Thyroid gland (tissue), 4 donors: Measurements from ENCODE around the gene HSF2BP. TPM values are rescaled to one million over a fixed set of nuclear protein-coding genes. Genes with fewer than 3 reads are reported as not detected.
"Not testable (repeated sequence)": the region's sequence is repeated elsewhere in the genome, so short reads cannot be mapped to it uniquely, and the experiment has no call there.

Experiments used
- DNase-seq, 2 donors: peaks; one replicate each; pipeline ENCODE4 v3.0.0-alpha.2; 2019
- H3K27ac ChIP-seq, 3 donors: fragments of 200-600 bp; sonication (generic); 1 replicate in 2 of 3; 2 replicates in 1 of 3; pipeline ENCODE4 v1.5.1; 2016 to 2019; ENCODE audit warnings: mild to moderate bottlenecking in 1 of 3, moderate library complexity in 1 of 3
- H3K27me3 ChIP-seq: fragments of 200-600 bp; sonication (generic); one replicate; pipeline ENCODE4 v1.5.1; 2019
- H3K36me3 ChIP-seq, 2 donors: fragments of 200-600 bp; sonication (generic); one replicate each; pipeline ENCODE4 v1.5.1; 2016 to 2019
- H3K4me1 ChIP-seq, 2 donors: fragments of 200-600 bp; sonication (generic); one replicate each; pipeline ENCODE4 v1.5.1; 2017 to 2019
- H3K4me3 ChIP-seq, 3 donors: fragments of 200-600 bp; sonication (generic); replicated peaks in 1 of 3; 1 replicate in 2 of 3; 2 replicates in 1 of 3; pipeline ENCODE4 v1.5.1; 2016; ENCODE audit warnings: mild to moderate bottlenecking in 1 of 3
- H3K9me3 ChIP-seq: fragments of 200-600 bp; sonication (generic); one replicate; pipeline ENCODE4 v1.5.1; 2017
- POLR2A ChIP-seq, 2 donors: fragments of 450-650 bp; IDR thresholded peaks; one replicate each; pipeline ENCODE4 v1.6.1; 2017; ENCODE audit warnings: antibody characterized with exemption in 2 of 2, mild to moderate bottlenecking in 2 of 2, moderate library complexity in 1 of 2
- WGBS, 2 donors: methylation state at CpG; one replicate each; pipeline ENCODE4 v1.1.5; 2017; 5-methylcytosine and 5-hydroxymethylcytosine counted together
- intact Hi-C: fragments of 100-400 bp; cut with DNase I; formaldehyde crosslinking; loops from one replicate; pipeline ENCODE4 v1.15.1; 2023
- total RNA-seq, 4 donors: library from RNA; depleted of rRNA; stranded (reverse); fragments of >200 nt; gene quantifications; one replicate each; pipeline ENCODE4 v1.2.3, GENCODE V29; 2016
- TF ChIP-seq, protein P1 (sequence below), 6 experiments: fragments of 200-600 bp in 3 of 6; fragments of 450-650 bp in 3 of 6; sonication (generic) in 3 of 6; IDR thresholded peaks; one replicate each; pipeline ENCODE4 v1.5.1; 2016 to 2019; ENCODE audit warnings: antibody characterized with exemption in 6 of 6, mild to moderate bottlenecking in 2 of 6, inconsistent platforms in 1 of 6, moderate library complexity in 1 of 6

Gene HSF2BP
- total RNA-seq, 4 donors from 2014 or later, result 0.33 to 1.2 (median 0.84) TPM

DNA sequence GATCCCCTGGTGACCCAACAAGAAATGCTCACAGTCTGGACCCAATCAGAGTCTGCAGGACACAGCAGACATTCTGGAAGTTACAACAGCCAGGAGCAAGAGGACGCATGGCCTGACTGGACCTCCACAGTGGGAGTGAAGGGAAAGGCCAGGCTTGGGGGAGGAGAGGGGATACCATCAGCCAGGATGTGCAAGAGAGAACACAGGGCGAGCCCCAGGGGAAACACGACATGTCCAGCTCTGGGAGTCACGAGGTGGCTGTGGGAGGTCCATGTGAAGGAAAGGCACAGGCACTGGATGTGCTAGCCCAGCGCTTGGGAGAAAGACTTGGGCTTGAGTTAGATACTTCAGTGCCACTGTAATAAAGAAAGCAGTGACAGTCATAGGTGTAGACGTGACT, 87.3 kb downstream of the HSF2BP start:
- Histone ChIP-seq H3K4me1 (no peaks in the 10 kb centered on the region), H3K9me3 (no peaks in the 10 kb centered on the region), H3K4me3 (no peak overlapping the region), H3K36me3 (no peaks in the 10 kb centered on the region), H3K27me3 (no peaks in the 10 kb centered on the region), H3K27ac (no peak overlapping the region)
- intact Hi-C loops, result no loop called here
- no peak for DNase-seq
- WGBS, 2 donors, result 86 to 90% methylated on average over 6 of the region's 6 CpGs
- no peak for TF ChIP-seq POLR2A (IDR thresholded peaks at IDR 0.05)
- TF ChIP-seq, protein P1, sequence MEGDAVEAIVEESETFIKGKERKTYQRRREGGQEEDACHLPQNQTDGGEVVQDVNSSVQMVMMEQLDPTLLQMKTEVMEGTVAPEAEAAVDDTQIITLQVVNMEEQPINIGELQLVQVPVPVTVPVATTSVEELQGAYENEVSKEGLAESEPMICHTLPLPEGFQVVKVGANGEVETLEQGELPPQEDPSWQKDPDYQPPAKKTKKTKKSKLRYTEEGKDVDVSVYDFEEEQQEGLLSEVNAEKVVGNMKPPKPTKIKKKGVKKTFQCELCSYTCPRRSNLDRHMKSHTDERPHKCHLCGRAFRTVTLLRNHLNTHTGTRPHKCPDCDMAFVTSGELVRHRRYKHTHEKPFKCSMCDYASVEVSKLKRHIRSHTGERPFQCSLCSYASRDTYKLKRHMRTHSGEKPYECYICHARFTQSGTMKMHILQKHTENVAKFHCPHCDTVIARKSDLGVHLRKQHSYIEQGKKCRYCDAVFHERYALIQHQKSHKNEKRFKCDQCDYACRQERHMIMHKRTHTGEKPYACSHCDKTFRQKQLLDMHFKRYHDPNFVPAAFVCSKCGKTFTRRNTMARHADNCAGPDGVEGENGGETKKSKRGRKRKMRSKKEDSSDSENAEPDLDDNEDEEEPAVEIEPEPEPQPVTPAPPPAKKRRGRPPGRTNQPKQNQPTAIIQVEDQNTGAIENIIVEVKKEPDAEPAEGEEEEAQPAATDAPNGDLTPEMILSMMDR (IDR thresholded peaks at IDR 0.05), result no peak

DNA sequence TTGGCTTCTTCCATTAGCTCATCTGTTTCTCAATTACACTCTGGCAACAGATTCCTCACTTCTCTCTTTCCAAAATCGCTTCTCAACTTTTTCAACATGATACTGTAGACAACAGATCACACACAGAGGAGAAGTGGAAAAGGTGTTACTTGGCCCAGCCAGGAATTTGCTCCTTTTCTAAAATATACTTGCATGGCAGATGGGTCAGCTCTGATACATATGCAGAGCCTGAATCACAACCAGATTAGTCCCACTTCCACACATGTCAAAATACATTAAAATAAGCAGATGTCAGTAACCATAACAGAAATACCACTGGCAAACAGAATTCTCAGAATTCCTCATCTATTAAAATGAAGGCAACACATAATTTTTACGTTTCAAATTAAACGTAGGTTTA, 89.1 kb downstream of the HSF2BP start:
- H3K4me1 ChIP-seq, H3K36me3 ChIP-seq, DNase-seq, H3K4me3 ChIP-seq, H3K27ac ChIP-seq, intact Hi-C loops, H3K27me3 ChIP-seq, H3K9me3 ChIP-seq: not testable (repeated sequence)
- WGBS, 2 donors, result no CpG with 5 or more reads among the region's 3 CpGs

DNA sequence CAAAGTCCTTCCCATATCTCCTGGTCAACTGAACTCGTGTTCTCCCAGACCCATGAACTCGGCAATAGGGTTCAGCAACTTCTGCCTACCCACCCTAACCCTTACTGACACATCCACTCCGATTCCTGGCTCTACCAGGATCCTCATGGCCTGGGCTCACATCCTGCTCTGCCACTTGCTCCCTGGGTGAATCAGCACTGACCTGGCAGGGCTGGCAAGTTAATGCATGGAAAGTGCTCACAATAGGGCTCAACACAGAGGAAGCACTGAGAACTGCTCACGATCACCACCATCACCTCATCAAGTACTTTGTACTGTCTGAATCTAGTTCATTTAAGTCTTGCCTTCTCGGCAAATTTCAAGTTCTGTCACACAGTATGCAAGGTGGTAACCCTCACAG, 96.8 kb downstream of the HSF2BP start:
- H3K9me3 ChIP-seq, DNase-seq, H3K4me1 ChIP-seq, H3K27me3 ChIP-seq, H3K36me3 ChIP-seq, H3K27ac ChIP-seq, intact Hi-C loops, H3K4me3 ChIP-seq: not testable (repeated sequence)
- WGBS, 2 donors, result no CpG with 5 or more reads among the region's 5 CpGs

DNA sequence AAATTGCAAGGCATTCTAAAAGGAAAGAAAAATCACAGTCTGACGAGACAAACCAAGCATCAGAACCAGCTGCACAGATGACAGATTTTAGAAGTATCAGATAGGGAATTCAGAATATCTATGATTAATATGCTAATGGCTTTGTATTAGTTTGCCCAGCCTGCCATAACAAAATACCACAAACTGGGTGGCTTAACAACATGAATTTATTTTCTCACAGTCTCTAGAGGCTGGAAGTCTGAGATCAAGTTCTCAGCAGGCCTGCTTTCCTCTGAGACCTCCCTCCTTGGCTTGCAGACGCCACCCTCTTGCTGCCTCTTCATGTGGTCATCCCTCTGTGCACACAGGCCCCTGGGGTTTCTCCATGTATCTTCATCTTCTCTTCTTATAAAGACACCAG, 118.7 kb downstream of the HSF2BP start:
- H3K27ac ChIP-seq, H3K27me3 ChIP-seq, intact Hi-C loops, DNase-seq, H3K4me1 ChIP-seq, H3K9me3 ChIP-seq, H3K36me3 ChIP-seq, H3K4me3 ChIP-seq: not testable (repeated sequence)
- no CpG with 5 or more reads among the region's 2 CpGs for WGBS, 2 donors

DNA sequence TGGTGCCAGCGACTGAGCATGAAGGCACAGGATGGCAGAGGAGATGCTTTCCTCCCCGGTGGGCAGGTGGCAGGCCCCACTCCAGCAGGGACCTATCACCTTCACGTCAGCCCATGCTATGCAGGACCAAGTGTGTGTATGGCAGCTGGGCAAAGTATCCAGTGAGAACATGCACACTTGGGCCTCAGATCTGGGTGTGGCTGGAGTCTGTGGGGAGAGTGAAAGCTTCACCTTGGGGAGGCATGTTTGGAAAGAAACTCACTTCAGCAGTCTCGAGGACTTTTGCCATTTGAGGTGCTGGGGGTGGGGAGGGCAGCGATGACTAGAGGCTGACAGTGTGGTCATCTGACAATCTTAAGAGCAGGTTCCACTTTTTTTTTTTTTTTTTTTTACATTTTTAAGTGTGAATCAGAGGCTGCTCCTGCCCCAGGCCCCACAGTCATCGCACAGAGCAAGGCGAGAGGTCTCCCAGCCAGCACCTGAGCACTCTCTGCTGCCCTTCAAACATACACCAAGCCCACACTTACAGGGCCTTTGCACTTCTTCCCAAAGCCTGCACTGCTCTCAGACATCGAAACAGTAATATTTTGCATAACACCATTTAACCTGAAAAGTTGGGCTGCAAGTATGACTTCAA, 136.7 kb downstream of the HSF2BP start:
- H3K27me3 ChIP-seq, H3K9me3 ChIP-seq, intact Hi-C loops, DNase-seq, H3K36me3 ChIP-seq, H3K27ac ChIP-seq, H3K4me3 ChIP-seq, H3K4me1 ChIP-seq: not testable (repeated sequence)
- WGBS, 2 donors, result no CpG with 5 or more reads among the region's 8 CpGs

DNA sequence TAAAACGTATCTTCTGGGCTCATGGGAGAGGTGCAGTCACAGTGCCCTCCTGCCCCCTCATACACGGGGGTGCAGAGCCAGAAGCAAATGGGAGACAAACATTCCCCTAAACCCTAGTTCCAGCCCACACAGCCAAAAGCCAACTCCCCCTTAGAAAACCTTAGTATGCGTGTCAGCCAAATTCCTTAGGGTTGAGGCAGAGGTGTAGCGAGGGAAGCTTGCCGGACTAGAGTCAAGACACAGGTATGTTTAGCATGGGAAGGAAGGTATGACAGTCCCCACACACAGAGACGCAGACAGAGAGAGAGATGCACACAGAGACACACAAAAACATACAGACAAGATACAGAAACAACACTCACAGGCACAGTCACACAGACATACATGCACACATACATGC, 141.6 kb downstream of the HSF2BP start:
- H3K27ac ChIP-seq, H3K27me3 ChIP-seq, H3K36me3 ChIP-seq, H3K4me1 ChIP-seq, H3K4me3 ChIP-seq, H3K9me3 ChIP-seq, DNase-seq, intact Hi-C loops: not testable (repeated sequence)
- WGBS, 2 donors, result no CpG with 5 or more reads among the region's 6 CpGs

DNA sequence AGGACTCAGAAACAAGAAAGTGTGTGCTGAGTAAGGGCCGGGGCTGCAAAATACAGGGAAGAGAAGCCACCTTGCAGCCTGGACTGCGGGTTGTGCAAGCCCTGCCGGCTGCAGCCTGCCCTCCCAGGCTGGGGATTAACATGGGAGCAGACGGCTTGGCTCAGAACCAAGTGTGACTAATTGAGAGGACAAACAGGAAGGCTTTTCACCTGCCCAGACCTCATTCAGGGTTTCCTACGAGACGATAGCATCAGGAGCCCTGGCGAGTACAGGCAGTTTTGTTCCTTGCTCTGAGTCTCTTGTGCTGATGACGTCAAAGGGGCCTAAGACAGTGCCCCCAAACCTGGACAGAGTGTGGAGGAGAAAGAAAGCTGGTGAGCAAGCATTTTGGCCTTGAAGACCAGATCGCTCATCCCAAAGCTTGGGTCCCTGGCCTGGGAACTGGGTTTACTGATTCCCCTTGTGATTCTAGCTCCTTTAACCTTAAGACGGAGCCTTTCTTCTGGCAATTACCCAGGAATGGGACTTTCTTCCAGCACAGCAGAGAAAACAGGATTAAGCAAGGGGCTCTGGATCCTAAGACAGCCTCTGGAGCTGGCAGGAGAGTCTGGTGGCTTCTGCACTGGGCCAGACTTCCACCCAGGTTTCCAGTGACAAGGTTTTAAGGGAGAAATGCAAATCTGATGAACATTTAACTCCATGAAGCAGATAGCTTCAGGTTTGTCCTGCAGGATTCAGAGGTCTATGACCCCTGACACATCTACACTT, 142.2 kb downstream of the HSF2BP start:
- not testable (repeated sequence) for H3K36me3 ChIP-seq
- WGBS, 2 donors, result no CpG with 5 or more reads among the region's 10 CpGs

DNA sequence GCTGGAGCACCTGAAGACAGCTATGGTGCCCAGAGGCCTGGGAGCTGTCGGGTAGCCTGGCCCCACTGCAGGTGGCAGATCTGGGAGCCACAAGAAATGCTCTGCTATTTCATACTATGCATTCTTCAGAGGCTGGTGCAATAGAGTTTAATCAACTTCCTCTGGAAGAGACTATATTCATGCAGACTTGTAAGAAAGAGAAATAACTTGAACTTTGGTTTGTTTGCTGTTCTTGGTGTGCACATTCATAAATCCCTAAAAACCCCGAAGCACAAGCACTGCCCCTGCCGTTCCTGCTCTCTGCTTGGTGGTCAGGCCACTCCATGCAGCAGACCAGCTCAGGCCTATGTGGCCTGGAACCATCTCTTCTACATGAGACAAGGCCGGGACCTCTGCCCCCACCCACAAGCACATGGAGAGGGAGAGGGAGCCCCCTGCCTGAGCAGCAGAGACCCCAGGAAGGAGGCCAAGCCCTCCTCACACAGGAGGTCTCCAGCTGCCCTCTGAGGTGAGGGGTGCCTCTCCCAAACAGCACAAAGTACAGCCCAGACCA, 142.9 kb downstream of the HSF2BP start:
- H3K36me3 ChIP-seq, H3K4me3 ChIP-seq, intact Hi-C loops, H3K27me3 ChIP-seq, H3K9me3 ChIP-seq, H3K27ac ChIP-seq, DNase-seq, H3K4me1 ChIP-seq: not testable (repeated sequence)
- WGBS, 2 donors, result no CpG with 5 or more reads among the region's 4 CpGs

More for the DNA sequence above, 142.2 kb downstream of the HSF2BP start:
- H3K4me3 ChIP-seq, intact Hi-C loops, H3K4me1 ChIP-seq, H3K9me3 ChIP-seq, H3K27me3 ChIP-seq, DNase-seq, H3K27ac ChIP-seq: not testable (repeated sequence)

DNA sequence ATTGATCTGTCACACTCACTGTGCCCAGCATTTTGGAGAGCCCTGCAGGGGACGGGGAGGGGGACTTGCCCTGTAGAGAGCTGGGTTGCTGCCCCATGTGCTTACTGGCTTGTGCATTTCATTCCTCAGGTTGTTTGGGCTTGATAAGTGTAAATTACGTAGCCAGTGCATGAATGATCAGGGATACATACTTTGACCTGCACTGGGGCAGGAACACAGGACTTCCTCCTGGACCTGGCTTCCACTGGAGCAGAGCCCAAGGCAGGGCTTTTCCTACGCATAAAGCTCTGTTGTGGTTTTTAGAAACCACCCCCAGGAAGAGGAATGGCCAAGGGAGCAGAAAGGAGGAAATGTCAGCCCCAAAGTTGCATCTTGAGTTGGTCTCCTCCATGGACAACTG, 144.5 kb downstream of the HSF2BP start:
- H3K4me3 ChIP-seq, DNase-seq, H3K36me3 ChIP-seq, intact Hi-C loops, H3K9me3 ChIP-seq, H3K27me3 ChIP-seq, H3K27ac ChIP-seq, H3K4me1 ChIP-seq: not testable (repeated sequence)
- no CpG with 5 or more reads among the region's 3 CpGs for WGBS, 2 donors

DNA sequence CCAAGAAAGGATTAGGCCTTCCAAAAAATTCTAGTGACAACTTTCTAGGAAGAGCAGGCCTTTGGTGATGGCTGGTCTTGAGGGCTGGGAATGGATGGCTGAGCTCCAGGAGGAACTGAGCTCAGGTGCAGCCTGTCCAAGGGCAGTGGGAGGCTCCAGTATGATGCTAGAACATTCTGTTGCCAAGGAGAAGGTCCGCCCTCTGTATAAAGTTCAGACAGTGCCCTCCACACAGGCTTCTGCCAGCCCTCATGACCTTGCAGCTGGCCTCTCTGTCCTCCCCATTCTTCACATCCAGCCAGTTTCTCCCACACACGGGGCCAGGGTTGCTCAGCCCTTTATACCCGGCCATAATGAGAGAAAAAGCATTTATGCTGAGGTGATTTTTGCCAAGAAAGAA, 146.3 kb downstream of the HSF2BP start:
- H3K36me3 ChIP-seq, H3K4me1 ChIP-seq, H3K4me3 ChIP-seq, DNase-seq, intact Hi-C loops, H3K27ac ChIP-seq, H3K27me3 ChIP-seq, H3K9me3 ChIP-seq: not testable (repeated sequence)
- WGBS, 2 donors, result no CpG with 5 or more reads among the region's 3 CpGs

DNA sequence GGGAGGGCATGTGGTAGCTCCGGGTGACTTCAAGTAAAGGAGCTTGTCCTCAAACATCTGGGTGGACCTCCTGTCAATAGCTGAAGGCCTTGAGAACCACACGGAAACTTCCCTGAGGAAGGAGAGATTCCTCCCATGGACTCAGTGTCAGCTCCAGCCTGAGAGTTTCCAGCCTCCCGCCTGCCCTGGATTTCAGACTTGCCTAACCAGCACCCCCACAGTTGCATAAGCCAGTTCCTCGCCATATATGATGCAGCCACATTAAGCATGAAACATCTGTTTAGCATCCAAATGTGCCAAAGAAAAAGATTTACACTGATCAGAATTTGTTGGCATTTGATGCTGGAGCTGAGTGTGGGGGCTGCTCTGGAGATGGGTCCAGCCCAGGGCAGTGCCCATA, 148.1 kb downstream of the HSF2BP start:
- intact Hi-C loops, H3K9me3 ChIP-seq, H3K27ac ChIP-seq, H3K36me3 ChIP-seq, H3K4me1 ChIP-seq, H3K4me3 ChIP-seq, DNase-seq, H3K27me3 ChIP-seq: not testable (repeated sequence)
- no CpG with 5 or more reads among the region's 4 CpGs for WGBS, 2 donors

DNA sequence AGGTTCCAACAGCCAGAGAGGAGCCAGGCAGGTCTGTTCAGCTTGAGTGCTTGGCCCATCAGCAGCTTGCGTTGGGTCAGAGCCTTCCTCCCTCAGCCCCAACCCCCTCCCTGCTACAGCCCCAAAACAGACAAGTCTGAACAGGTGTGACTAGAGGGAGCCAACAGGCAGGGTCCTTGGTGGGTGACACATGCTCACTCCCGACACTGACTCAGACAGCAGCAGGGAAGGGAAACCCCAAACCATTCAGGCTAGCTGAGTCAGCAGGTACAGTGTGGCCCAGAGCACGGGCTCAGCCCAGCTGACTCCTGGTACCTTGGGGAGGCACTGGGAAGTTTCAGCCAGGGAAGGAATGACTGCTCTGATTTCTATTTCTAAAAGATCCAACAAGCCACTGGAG, 148.6 kb downstream of the HSF2BP start:
- no CpG with 5 or more reads among the region's 3 CpGs for WGBS, 2 donors
- H3K36me3 ChIP-seq, result not testable (repeated sequence)

More for the DNA sequence above, 148.6 kb downstream of the HSF2BP start:
- H3K4me3 ChIP-seq, H3K27me3 ChIP-seq, DNase-seq, H3K9me3 ChIP-seq, H3K4me1 ChIP-seq, H3K27ac ChIP-seq, intact Hi-C loops: not testable (repeated sequence)
